ENCODE results near the gene PRR5L. TPM values are rescaled to one million over a fixed set of nuclear protein-coding genes. Genes with fewer than 3 reads are reported as not detected.

Gene PRR5L
- total RNA-seq, 8 experiments from 2014 or later = 0.63 to 21.8 (median 4.2) TPM

DNA sequence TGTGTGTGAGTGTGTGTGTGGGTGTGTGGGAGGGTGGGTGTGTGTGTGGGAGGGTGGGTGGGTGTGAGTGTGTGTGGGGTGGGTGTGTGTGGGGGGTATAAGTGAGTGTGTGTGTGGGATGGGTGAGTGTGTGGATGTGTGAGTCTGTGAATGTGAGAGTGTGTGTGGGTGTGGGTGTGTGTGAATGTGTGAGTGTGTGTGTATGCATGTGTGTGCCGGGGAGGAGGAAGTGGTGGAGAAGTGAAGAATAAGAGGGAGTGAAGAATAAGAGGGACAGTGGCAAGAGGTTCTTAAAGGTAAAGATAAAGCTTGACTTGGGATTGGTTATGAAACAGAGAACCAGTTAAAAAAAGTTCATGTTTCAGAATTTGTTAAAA, 54.0 kb downstream of the PRR5L start:
- in situ Hi-C loops (cut with MboI; ENCODE audit: low pct_unique_long_range_greater_than_20kb in 2 of 9, low sequenced_read_pairs in 9 of 9, unreplicated experiment in 9 of 9) = no loop called here
- 0 to 100% (median 63%) methylated on average over 1 of the region's 1 CpG; no CpG with 5 or more reads in 3 of the 10 experiments for WGBS, 10 experiments
- Histone ChIP-seq H3K27ac (no peak overlapping the region), H3K4me1 (replicated peaks in 1 of 2) (peaks cover 0 to 4% of the 10 kb centered on the region in 2 donors), H3K4me3 (no peak overlapping the region)
- no peak for ATAC-seq (replicated peaks in 6 of 8)

DNA sequence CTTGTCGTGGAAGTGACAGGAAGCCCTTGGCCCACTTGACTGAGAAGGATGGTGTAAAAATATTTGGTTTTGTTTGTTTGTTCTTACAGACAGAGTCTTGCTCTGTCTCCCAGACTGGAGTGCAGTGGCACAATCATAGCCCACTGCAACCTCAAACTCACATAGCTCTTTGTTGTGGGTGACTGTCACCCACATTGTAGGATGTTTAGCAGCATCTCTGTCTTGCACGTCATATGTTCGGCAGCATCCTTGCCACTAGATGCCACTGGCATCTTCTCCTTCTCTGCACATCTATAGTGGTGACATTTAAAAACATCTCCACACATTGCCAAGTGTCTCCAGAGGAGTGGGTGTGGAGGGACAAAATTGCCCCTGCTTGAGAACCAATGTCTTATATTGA, 56.8 kb downstream of the PRR5L start:
- peaks cover 0 to 4% of the 10 kb centered on the region in 2 donors for H3K4me1 ChIP-seq (replicated peaks in 1 of 2)
- 17 to 100% (median 80%) methylated on average over 1 to 3 of the region's 3 CpGs; no CpG with 5 or more reads in 3 of the 10 experiments for WGBS, 10 experiments
- no peak for ATAC-seq (replicated peaks in 6 of 8)
- in situ Hi-C loops (cut with MboI; ENCODE audit: low pct_unique_long_range_greater_than_20kb in 2 of 9, low sequenced_read_pairs in 9 of 9, unreplicated experiment in 9 of 9) = no loop called here
- no peak overlapping the region for H3K4me3 ChIP-seq
- no peak overlapping the region for H3K27ac ChIP-seq

DNA sequence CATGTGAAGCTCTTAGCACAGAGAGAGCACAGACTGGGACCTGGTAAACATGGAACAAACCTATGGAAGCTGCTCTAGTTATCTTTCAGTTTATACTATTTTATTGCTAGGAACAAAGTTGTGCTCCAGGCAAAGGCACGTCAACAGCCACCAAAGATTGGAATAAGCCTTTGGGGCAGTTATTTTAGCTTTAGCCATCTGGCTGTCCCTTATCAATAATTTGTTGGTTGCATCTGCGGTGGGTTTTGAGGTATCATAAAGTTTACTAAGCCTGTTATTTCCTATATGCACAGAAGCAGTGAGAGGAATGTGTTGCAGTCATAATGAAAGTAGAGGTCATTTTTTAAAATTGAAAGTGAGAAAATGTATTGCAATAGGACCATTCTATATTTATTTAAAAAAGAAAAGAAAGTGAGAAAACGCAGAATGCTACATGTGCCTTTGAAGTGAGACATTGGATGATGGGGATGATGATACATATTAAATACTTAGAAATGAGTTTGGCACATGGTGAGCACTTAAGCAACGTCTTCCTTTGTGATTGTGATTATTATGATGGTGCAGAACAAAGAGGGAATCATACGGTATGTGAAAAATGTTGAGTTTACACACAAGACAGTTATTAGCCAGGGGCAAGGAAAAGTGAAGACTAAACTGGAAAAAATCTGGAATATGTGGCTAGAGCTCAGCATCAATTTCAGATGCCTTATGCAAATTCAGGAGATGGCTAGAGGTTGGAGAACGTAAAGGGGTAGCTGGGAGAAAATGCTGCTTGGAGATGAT, 58.3 kb downstream of the PRR5L start:
- Histone ChIP-seq H3K4me3 (no peak overlapping the region), H3K4me1 (replicated peaks in 1 of 2) (peaks cover 0 to 4% of the 10 kb centered on the region in 2 donors), H3K27ac (no peak overlapping the region)
- peak in 1 of 8 experiments; percentile 61 for ATAC-seq (replicated peaks in 6 of 8)
- 14 to 86% (median 72%) methylated on average over 3 to 6 of the region's 6 CpGs for WGBS, 10 experiments
- in situ Hi-C loops (cut with MboI; ENCODE audit: low pct_unique_long_range_greater_than_20kb in 2 of 9, low sequenced_read_pairs in 9 of 9, unreplicated experiment in 9 of 9) = no loop called here

DNA sequence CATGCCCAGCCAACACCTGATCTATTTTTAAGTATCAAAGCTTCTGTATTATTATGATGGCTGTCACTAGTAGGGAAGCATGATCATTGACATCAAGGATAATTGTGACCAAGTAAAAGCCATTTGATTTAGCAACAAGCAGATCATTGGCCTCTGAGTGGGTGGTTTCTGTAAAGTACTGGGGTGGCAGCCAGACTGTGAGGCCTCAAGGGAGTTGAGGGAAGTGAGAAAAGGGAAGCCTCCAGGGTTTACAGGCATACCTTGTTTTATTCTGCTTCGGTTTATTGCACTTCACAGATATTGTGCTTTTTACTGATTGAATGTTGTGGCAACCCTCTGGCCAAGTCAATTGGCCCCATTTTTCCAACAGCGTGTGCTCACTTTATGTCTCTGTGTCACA, 60.1 kb downstream of the PRR5L start:
- H3K27ac ChIP-seq = no peak overlapping the region
- H3K4me1 ChIP-seq (replicated peaks in 1 of 2) = no peaks in the 10 kb centered on the region
- no peak for ATAC-seq (replicated peaks in 6 of 8)
- H3K4me3 ChIP-seq = no peak overlapping the region
- whole genome bisulfite sequencing, 10 experiments = 90 to 100% (median 97%) methylated on average over 1 to 2 of the region's 2 CpGs; no CpG with 5 or more reads in 4 of the 10 experiments
- in situ Hi-C loops (cut with MboI; ENCODE audit: low pct_unique_long_range_greater_than_20kb in 2 of 9, low sequenced_read_pairs in 9 of 9, unreplicated experiment in 9 of 9) = no loop called here

DNA sequence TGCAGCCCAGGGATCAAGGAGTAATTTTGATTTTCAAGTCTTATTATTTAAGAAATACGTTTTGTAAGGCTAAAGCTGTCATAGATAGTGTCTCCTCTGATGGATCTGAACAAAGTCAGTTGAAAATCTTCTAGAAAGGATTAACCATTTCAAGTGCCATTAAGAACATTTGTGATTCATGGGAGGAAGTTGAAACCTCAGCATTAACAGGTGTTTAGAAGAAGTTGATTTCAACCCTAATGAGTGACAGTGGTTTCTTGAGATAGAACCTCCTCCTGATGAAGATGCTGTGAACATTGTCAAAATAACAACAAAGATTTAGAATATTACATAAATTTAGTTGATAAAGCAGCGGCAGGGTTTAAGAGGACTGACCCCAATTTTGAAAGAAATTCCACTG, 61.7 kb downstream of the PRR5L start:
- 0 to 75% (median 38%) methylated on average over 1 to 2 of the region's 2 CpGs for WGBS, 10 experiments
- Histone ChIP-seq H3K4me1 (replicated peaks in 1 of 2) (peaks cover 8 to 13% of the 10 kb centered on the region in 2 donors), H3K27ac (no peak overlapping the region), H3K4me3 (no peak overlapping the region)
- no peak for ATAC-seq (replicated peaks in 6 of 8)
- in situ Hi-C loops (cut with MboI; ENCODE audit: low pct_unique_long_range_greater_than_20kb in 2 of 9, low sequenced_read_pairs in 9 of 9, unreplicated experiment in 9 of 9) = no loop called here

DNA sequence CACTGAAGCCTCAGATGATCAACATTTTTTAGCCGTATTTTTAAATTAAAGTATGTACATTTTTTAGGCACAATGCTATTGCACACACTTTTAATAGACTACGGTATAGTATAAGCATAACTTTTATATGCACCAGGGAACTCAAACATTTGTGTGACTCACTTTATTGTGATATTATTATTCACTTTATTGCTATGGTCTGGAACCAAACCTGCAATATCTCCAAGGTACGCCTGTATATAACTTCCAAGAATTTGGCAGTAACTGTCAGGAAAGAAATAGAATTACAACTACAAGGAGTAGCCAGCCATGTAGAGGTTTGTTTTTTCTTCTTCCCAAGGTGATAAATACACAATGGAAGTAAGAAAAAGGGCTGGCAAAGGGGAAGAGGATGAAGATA, 62.3 kb downstream of the PRR5L start:
- in situ Hi-C loops (cut with MboI; ENCODE audit: low pct_unique_long_range_greater_than_20kb in 2 of 9, low sequenced_read_pairs in 9 of 9, unreplicated experiment in 9 of 9) = no loop called here
- peak in 1 of 8 experiments; percentile 17 for ATAC-seq (replicated peaks in 6 of 8)
- Histone ChIP-seq H3K27ac (no peak overlapping the region), H3K4me3 (no peak overlapping the region), H3K4me1 (replicated peaks in 1 of 2) (peaks cover 13 to 19% of the 10 kb centered on the region in 2 donors)
- 25 to 100% (median 81%) methylated on average over 1 to 3 of the region's 3 CpGs for WGBS, 10 experiments

DNA sequence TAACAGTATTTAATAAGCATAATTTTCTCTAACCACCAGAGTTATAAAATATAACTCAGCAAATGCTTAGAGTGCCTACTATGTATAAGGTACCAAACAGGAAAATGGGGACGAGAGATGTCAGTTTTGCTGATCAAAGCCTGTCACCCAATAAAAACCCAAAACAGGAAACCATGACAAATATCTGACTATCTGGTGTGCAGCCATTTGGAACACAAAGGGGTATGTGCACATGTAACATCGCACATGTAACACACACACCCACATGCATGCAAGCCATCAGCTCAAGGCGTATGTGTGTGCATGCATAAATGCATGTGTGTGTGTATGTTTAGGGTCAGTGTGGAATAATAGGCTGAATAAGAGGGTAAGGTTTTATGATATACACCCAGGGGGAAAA, 64.2 kb downstream of the PRR5L start:
- H3K4me3 ChIP-seq = no peak overlapping the region
- H3K4me1 ChIP-seq (replicated peaks in 1 of 2) = peaks cover 18 to 24% of the 10 kb centered on the region in 2 donors
- 51 to 100% (median 100%) methylated on average over 1 to 3 of the region's 3 CpGs; no CpG with 5 or more reads in 1 of the 10 experiments for WGBS, 10 experiments
- no peak overlapping the region for H3K27ac ChIP-seq
- in situ Hi-C loops (cut with MboI; ENCODE audit: low pct_unique_long_range_greater_than_20kb in 2 of 9, low sequenced_read_pairs in 9 of 9, unreplicated experiment in 9 of 9) = no loop called here
- ATAC-seq (replicated peaks in 6 of 8) = no peak

DNA sequence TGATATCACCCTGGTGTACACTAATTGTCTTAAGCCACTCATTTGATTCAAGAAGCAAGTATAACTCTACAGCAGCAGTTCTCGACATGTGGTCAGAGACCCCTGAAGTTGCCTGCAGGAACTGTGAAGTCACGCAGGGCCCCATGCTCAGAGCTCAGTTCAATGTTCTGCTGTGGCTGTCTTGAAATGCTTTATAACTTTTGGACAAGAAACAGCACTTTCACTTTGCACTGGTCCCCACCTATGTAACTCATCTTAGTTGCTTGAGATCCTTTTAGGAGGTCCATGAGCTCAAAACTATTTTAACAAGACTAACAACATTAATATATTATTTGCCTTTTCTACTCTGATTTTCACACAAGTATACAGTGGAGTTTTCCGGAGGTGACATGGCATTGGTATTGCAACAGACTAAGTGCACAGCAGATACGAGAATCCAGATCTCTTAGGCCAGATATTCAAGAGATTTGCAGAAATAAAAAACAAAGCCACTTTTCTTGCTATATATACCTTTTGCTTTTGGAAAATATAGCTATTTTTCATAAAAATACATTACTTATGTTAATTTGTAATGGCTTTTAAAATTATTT, 64.8 kb downstream of the PRR5L start:
- no peak overlapping the region for H3K27ac ChIP-seq
- peaks cover 18 to 24% of the 10 kb centered on the region in 2 donors for H3K4me1 ChIP-seq (replicated peaks in 1 of 2)
- WGBS, 10 experiments = 52 to 93% (median 86%) methylated on average over 1 to 4 of the region's 4 CpGs; no CpG with 5 or more reads in 1 of the 10 experiments
- no peak overlapping the region for H3K4me3 ChIP-seq
- in situ Hi-C loops (cut with MboI; ENCODE audit: low pct_unique_long_range_greater_than_20kb in 2 of 9, low sequenced_read_pairs in 9 of 9, unreplicated experiment in 9 of 9) = no loop called here
- no peak for ATAC-seq (replicated peaks in 6 of 8)

DNA sequence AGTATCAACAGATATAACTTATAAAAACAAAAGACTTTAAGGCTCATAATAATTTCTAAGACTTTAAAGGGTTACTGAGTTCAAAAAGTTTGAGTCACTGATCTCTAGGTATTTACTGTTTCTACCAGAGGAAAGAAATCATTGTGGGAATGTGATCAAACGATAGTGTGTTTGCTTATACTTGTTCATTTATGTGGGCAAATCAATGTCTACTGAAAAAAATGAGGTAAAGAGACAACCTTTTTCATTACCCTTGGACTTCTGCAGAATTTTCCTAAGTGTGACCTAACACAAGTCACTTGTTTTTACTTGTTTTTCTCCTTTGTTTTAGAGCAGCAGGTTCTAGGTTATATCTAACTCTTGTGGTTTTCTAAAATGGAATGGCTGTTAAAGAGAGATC, 65.4 kb downstream of the PRR5L start:
- in situ Hi-C loops (cut with MboI; ENCODE audit: low pct_unique_long_range_greater_than_20kb in 2 of 9, low sequenced_read_pairs in 9 of 9, unreplicated experiment in 9 of 9) = no loop called here
- ATAC-seq (replicated peaks in 6 of 8) = no peak
- no peak overlapping the region for H3K27ac ChIP-seq
- H3K4me1 ChIP-seq (replicated peaks in 1 of 2) = peaks cover 18 to 24% of the 10 kb centered on the region in 2 donors
- WGBS, 10 experiments = 0 to 90% (median 50%) methylated on average over 1 of the region's 1 CpG
- no peak overlapping the region for H3K4me3 ChIP-seq

DNA sequence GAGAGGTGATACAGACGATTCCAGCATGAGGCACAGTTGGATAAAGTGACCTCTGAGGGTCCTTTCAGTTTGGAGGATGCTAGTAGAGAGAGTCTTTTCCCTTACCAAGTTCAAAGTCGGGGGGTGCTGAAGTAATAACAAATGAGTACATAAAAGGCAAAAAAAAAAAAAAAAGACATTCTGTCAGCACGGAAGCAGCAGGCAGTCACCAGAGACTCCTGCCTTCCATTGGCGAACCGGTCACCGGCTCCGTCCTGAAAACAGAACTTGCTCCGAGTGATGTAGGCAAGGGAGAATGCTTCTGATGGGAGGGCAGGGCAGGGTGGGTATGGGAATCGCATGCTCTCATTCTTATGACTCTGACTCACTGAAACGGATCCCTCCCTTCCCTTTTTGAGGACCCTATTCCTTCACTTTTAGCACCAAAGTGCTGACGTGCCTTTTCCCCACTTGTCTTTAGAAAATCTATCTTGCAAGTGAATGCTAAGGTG, 65.9 kb downstream of the PRR5L start:
- Histone ChIP-seq H3K4me3 (no peak overlapping the region), H3K27ac (no peak overlapping the region), H3K4me1 (replicated peaks in 1 of 2) (peaks cover 18 to 24% of the 10 kb centered on the region in 2 donors)

DNA sequence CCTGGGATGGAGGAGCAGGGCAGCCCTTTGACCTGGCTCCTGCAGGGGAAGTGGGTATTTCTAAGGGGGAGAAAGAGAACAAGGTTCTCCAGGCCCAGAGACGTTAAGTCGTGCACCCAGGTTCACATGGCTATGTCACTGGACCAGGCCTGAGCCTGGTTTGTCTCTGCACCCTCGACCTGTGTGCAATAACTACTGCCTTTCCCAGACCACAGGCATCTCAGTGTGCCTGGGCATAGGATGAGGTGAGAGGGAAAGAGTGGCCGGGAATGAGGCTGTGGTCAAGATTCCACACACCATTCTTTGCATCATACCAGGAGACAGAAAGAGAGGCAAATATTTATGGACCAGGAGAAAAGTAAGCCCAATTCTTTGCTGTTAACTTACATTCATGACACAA, 66.8 kb downstream of the PRR5L start:
- Histone ChIP-seq H3K4me3 (no peak overlapping the region), H3K4me1 (replicated peaks in 1 of 2) (peaks cover 18 to 24% of the 10 kb centered on the region in 2 donors), H3K27ac (no peak overlapping the region)
- WGBS, 10 experiments = 0 to 72% (median 63%) methylated on average over 1 to 4 of the region's 4 CpGs; no CpG with 5 or more reads in 6 of the 10 experiments
- in situ Hi-C loops (cut with MboI; ENCODE audit: low pct_unique_long_range_greater_than_20kb in 2 of 9, low sequenced_read_pairs in 9 of 9, unreplicated experiment in 9 of 9) = no loop called here
- peak in 1 of 8 experiments; percentile 19 for ATAC-seq (replicated peaks in 6 of 8)

More for the DNA sequence above, 65.9 kb downstream of the PRR5L start:
- in situ Hi-C loops (cut with MboI; ENCODE audit: low pct_unique_long_range_greater_than_20kb in 2 of 9, low sequenced_read_pairs in 9 of 9, unreplicated experiment in 9 of 9) = no loop called here
- ATAC-seq (replicated peaks in 6 of 8) = peak; percentile 51 to 95 (median 92)
- WGBS, 10 experiments = 0 to 33% (median 4%) methylated on average over 1 to 10 of the region's 11 CpGs; no CpG with 5 or more reads in 3 of the 10 experiments

DNA sequence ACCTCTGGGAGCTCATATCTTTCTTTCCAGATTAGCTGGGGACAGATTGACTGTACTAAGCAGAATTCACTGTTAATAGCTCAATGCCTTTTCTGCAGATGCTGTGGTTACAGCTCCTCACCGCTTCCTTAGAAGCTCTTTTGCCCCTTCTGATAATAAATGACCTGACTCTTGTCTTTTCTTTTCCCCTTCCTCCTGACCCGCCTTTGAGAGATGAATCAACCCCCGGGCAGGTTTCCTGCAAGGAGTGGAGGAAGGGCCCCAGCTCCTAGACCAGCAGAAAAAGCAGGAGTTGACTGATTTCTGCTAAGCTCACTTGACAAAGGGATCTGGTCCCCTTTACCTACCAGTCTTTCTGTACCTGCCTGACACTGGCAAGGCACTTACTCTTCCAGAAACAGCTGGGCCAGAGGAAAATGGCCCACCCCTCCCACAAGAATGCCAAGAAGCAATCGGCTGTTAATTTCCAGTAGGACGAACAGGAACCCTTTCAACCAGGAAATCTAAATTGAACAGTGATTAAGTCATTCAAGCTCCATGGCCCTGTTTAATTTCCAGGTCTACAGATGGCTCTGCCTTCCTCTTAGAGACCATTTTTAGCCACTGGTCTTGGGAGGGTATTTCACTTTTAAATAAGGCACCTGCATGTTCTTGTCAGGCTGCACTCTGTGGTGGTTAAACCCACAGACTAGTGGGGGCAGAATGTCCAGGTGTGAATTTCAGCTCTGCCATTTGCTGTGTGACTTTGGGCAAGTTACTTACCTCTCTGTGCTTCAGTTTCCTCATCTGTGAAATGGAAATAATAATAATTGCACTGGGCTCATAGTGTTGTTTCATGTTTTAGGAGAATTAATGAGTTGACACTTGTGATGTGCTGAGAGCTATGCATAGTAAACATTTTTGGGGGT, 67.5 kb downstream of the PRR5L start:
- H3K4me1 ChIP-seq (replicated peaks in 1 of 2) = peaks cover 18 to 24% of the 10 kb centered on the region in 2 donors
- WGBS, 10 experiments = 20 to 100% (median 31%) methylated on average over 1 to 5 of the region's 5 CpGs; no CpG with 5 or more reads in 3 of the 10 experiments
- H3K27ac ChIP-seq = no peak overlapping the region
- H3K4me3 ChIP-seq = no peak overlapping the region
- in situ Hi-C loops (cut with MboI; ENCODE audit: low pct_unique_long_range_greater_than_20kb in 2 of 9, low sequenced_read_pairs in 9 of 9, unreplicated experiment in 9 of 9) = no loop called here
- ATAC-seq (replicated peaks in 6 of 8) = peak in 3 of 8 experiments; percentile 14 to 24 (median 14)

All from motor neuron (in vitro differentiated cells).